ENCODE results near the gene TRNAU1AP. TPM values are rescaled to one million over a fixed set of nuclear protein-coding genes. Genes with fewer than 3 reads are reported as not detected.

Gene TRNAU1AP
- total RNA-seq, 4 donors from 2014 or later = 14.8 to 26.6 (median 20.6) TPM

GRCh38 chr1:28545246-28545628 is 7.6 kb upstream of the TRNAU1AP start:
- H3K27me3 ChIP-seq = no peaks in the 10 kb centered on the region

GRCh38 chr1:28548318-28548717 is 4.6 kb upstream of the TRNAU1AP start:
- intact Hi-C loops (cut with DNase I) = no loop called here
- Histone ChIP-seq H3K9me3 (no peaks in the 10 kb centered on the region), H3K4me1 (no peaks in the 10 kb centered on the region), H3K27ac (no peak overlapping the region), H3K36me3 (no peaks in the 10 kb centered on the region), H3K27me3 (no peaks in the 10 kb centered on the region), H3K4me3 (replicated peaks in 1 of 3) (no peak overlapping the region)
- no peak for TF ChIP-seq POLR2A (IDR thresholded peaks at IDR 0.05)
- no peak for TF ChIP-seq CTCF (IDR thresholded peaks at IDR 0.05)
- DNase-seq = no peak
- 84 to 86% methylated on average over 3 of the region's 3 CpGs for WGBS, 2 donors

More at GRCh38 chr1:28545246-28545628, 7.6 kb upstream of the TRNAU1AP start:
- Histone ChIP-seq H3K27ac (no peak overlapping the region), H3K36me3 (no peaks in the 10 kb centered on the region), H3K9me3 (no peaks in the 10 kb centered on the region), H3K4me3 (replicated peaks in 1 of 3) (no peak overlapping the region), H3K4me1 (no peaks in the 10 kb centered on the region)
- TF ChIP-seq CTCF (IDR thresholded peaks at IDR 0.05) (no peak), POLR2A (IDR thresholded peaks at IDR 0.05) (no peak)
- intact Hi-C loops (cut with DNase I) = no loop called here
- DNase-seq = no peak
- WGBS, 2 donors = 92 to 95% methylated on average over 4 of the region's 4 CpGs

GRCh38 chr1:28551381-28551780 is 1.5 kb upstream of the TRNAU1AP start:
- no peak overlapping the region for H3K27ac ChIP-seq
- peaks cover 2 to 4% of the 10 kb centered on the region in 2 donors for H3K36me3 ChIP-seq
- H3K4me1 ChIP-seq = peaks cover 0 to 9% of the 10 kb centered on the region in 2 donors
- H3K27me3 ChIP-seq = no peaks in the 10 kb centered on the region
- no peak for TF ChIP-seq POLR2A (IDR thresholded peaks at IDR 0.05)
- TF ChIP-seq CTCF (IDR thresholded peaks at IDR 0.05) = no peak
- intact Hi-C loops (cut with DNase I) = no loop called here
- no peaks in the 10 kb centered on the region for H3K9me3 ChIP-seq
- DNase-seq = no peak
- H3K4me3 ChIP-seq (replicated peaks in 1 of 3) = no peak overlapping the region
- WGBS, 2 donors = 90 to 93% methylated on average over 6 of the region's 6 CpGs

- 94 to 97% methylated on average over 3 of the region's 3 CpGs for WGBS, 2 donors
- H3K27me3 ChIP-seq = no peaks in the 10 kb centered on the region
- intact Hi-C loops (cut with DNase I) = no loop called here
Measured at GRCh38 chr1:28560886-28561285, 8.0 kb downstream of the TRNAU1AP start.

GRCh38 chr1:28564310-28564709 is 11.4 kb downstream of the TRNAU1AP start:
- DNase-seq = no peak
- TF ChIP-seq CTCF (IDR thresholded peaks at IDR 0.05) (no peak), POLR2A (IDR thresholded peaks at IDR 0.05) (no peak)
- peaks cover 54 to 77% of the 10 kb centered on the region in 2 donors for H3K36me3 ChIP-seq
- no peaks in the 10 kb centered on the region for H3K9me3 ChIP-seq
- H3K27ac ChIP-seq = no peak overlapping the region
- no peaks in the 10 kb centered on the region for H3K4me1 ChIP-seq
- intact Hi-C loops (cut with DNase I) = no loop called here
- H3K4me3 ChIP-seq (replicated peaks in 1 of 3) = no peak overlapping the region
- H3K27me3 ChIP-seq = no peaks in the 10 kb centered on the region

More at GRCh38 chr1:28560886-28561285, 8.0 kb downstream of the TRNAU1AP start:
- Histone ChIP-seq H3K4me3 (replicated peaks in 1 of 3) (no peak overlapping the region), H3K27ac (no peak overlapping the region), H3K9me3 (no peaks in the 10 kb centered on the region), H3K36me3 (peaks cover 57 to 69% of the 10 kb centered on the region in 2 donors), H3K4me1 (no peaks in the 10 kb centered on the region)
- DNase-seq = no peak
- TF ChIP-seq CTCF (IDR thresholded peaks at IDR 0.05) (no peak), POLR2A (IDR thresholded peaks at IDR 0.05) (no peak)
